Measurements from ENCODE around the gene APOL4.
"Not testable (repeated sequence)": the region's sequence is repeated elsewhere in the genome, so short reads cannot be mapped to it uniquely, and the experiment has no call there.

Gene APOL4

GRCh38 chr22:36206255-36206654 lies 4.6 kb upstream of the APOL4 start:
- DNase-seq (ENCODE audit: low spot score) = no peak

GRCh38 chr22:36205573-36205972 lies 4.0 kb upstream of the APOL4 start:
- not testable (repeated sequence) for DNase-seq (ENCODE audit: low spot score)

GRCh38 chr22:36204632-36205015 lies 3.0 kb upstream of the APOL4 start:
- DNase-seq (ENCODE audit: low spot score) = no peak

GRCh38 chr22:36204001-36204631 lies 2.5 kb upstream of the APOL4 start:
- DNase-seq (ENCODE audit: low spot score) = no peak

- DNase-seq (ENCODE audit: low spot score) = not testable (repeated sequence)
Measured at GRCh38 chr22:36203441-36203840, 1.8 kb upstream of the APOL4 start.

- not testable (repeated sequence) for DNase-seq (ENCODE audit: low spot score)
Measured at GRCh38 chr22:36202906-36203305, 1.3 kb upstream of the APOL4 start.

- not testable (repeated sequence) for DNase-seq (ENCODE audit: low spot score)
Measured at GRCh38 chr22:36201025-36201424, 584 bp downstream of the APOL4 start.

- no peak for DNase-seq (ENCODE audit: low spot score)
Measured at GRCh38 chr22:36199001-36199551, 2.5 kb downstream of the APOL4 start.

- DNase-seq (ENCODE audit: low spot score) = no peak
Measured at GRCh38 chr22:36198536-36198935, 3.1 kb downstream of the APOL4 start.

GRCh38 chr22:36197514-36198146 lies 4.0 kb downstream of the APOL4 start:
- DNase-seq (ENCODE audit: low spot score) = peak; percentile 50

GRCh38 chr22:36197065-36197440 lies 4.6 kb downstream of the APOL4 start:
- DNase-seq (ENCODE audit: low spot score) = peak; percentile 81

- DNase-seq (ENCODE audit: low spot score) = no peak
Measured at GRCh38 chr22:36196254-36197064, 5.2 kb downstream of the APOL4 start.

- peak; percentile 63 for DNase-seq (ENCODE audit: low spot score)
Measured at GRCh38 chr22:36194971-36195370, 6.6 kb downstream of the APOL4 start.

GRCh38 chr22:36194385-36194784 lies 7.2 kb downstream of the APOL4 start:
- DNase-seq (ENCODE audit: low spot score) = no peak

GRCh38 chr22:36193577-36193976 lies 8.0 kb downstream of the APOL4 start:
- DNase-seq (ENCODE audit: low spot score) = no peak

- no peak for DNase-seq (ENCODE audit: low spot score)
Measured at GRCh38 chr22:36193171-36193570, 8.4 kb downstream of the APOL4 start.

- DNase-seq (ENCODE audit: low spot score) = no peak
Measured at GRCh38 chr22:36192542-36192941, 9.1 kb downstream of the APOL4 start.

- DNase-seq (ENCODE audit: low spot score) = no peak
Measured at GRCh38 chr22:36191106-36191836, 10.3 kb downstream of the APOL4 start.

- not testable (repeated sequence) for DNase-seq (ENCODE audit: low spot score)
Measured at GRCh38 chr22:36187862-36188261, 13.7 kb downstream of the APOL4 start.

GRCh38 chr22:36185828-36186624 lies 15.6 kb downstream of the APOL4 start:
- no peak for DNase-seq (ENCODE audit: low spot score)

GRCh38 chr22:36184433-36185025 lies 17.1 kb downstream of the APOL4 start:
- DNase-seq (ENCODE audit: low spot score) = no peak

Measured in iPS-NIHi11 (cell line).